Fibroblast of skin of right quadriceps (primary cell): ENCODE measurements around the gene SERTM1.

Experiments
- DNase-seq: peaks from one replicate; pipeline ENCODE4 v3.0.0-alpha.2; 2013

The SERTM1 gene

GRCh38 chr13:36712770-36713169 lies 39.0 kb downstream of the SERTM1 start:
- peak; percentile 75 for DNase-seq

GRCh38 chr13:36713887-36714286 lies 40.1 kb downstream of the SERTM1 start:
- peak; percentile 55 for DNase-seq

- no peak for DNase-seq
These were observed 42.0 kb downstream of the SERTM1 start for GRCh38 chr13:36715841-36716240.

- DNase-seq: no peak
These were observed 43.2 kb downstream of the SERTM1 start for GRCh38 chr13:36717017-36717416.

- DNase-seq: peak; percentile 63
These were observed 44.2 kb downstream of the SERTM1 start for GRCh38 chr13:36717966-36718545.

- peak; percentile 12 for DNase-seq
These were observed 44.9 kb downstream of the SERTM1 start for GRCh38 chr13:36718686-36719085.

GRCh38 chr13:36724141-36724540 lies 50.3 kb downstream of the SERTM1 start:
- DNase-seq: no peak

- DNase-seq: no peak
These were observed 52.1 kb downstream of the SERTM1 start for GRCh38 chr13:36725936-36726335.

GRCh38 chr13:36728006-36728405 lies 54.2 kb downstream of the SERTM1 start:
- DNase-seq: no peak

GRCh38 chr13:36736119-36736726 lies 62.4 kb downstream of the SERTM1 start:
- peak; percentile 52 for DNase-seq

GRCh38 chr13:36737524-36738083 lies 63.8 kb downstream of the SERTM1 start:
- DNase-seq: no peak

GRCh38 chr13:36745436-36745835 lies 71.6 kb downstream of the SERTM1 start:
- no peak for DNase-seq

GRCh38 chr13:36746051-36746450 lies 72.2 kb downstream of the SERTM1 start:
- no peak for DNase-seq
